ENCODE measurements around the gene SLC22A3.

- TF ChIP-seq CTCF (IDR thresholded peaks at IDR 0.05) (no peak), POLR2A (IDR thresholded peaks at IDR 0.05) (no peak)
Measured at GRCh38 chr6:160337301-160337700, 10.9 kb upstream of the SLC22A3 start.

All from uterus (tissue), 2 donors.